Measurements from ENCODE around the gene ZNF664. TPM values are rescaled to one million over a fixed set of nuclear protein-coding genes. Genes with fewer than 3 reads are reported as not detected.

Gene ZNF664
- total RNA-seq, 4 donors from 2014 or later = 25.0 to 100 (median 40.2) TPM

DNA sequence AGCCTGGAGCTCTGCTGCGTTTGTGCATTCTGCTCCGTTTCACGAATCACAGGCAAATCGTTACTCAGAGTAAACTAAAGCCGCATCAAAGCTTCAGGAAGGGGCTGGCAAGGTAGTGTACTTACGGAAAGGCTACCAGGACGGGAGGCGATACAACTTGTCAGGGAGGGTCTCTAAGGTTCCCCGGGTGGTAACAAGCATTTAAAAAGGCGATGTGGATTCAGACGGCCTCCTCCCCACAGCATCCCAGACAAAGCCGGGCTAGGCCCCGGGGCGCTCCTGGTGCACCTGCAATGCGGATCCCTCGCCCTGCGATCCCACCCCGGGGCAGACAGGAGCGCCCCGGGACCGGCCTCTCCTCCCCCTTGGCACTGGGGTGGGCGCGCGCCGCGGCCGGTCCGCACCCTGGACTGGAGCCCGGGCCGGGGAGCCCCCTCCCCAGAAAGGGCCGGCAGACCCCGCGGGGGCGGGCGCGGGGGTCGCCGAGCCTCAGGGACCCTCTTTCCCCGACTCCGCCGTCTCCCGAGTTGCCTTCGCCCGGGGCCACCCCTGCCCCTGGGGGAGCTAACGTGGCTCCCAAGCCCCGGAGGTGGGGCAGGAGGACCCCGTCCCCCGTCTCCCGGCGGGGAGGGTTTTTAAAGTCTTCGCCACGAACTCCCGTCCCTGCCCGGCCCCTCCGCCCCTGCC, 1.1 kb upstream of the ZNF664 start:
- Histone ChIP-seq H3K27ac (peak overlapping the region; percentile 84 to 95 (median 88)), H3K4me1 (peaks cover 0 to 36% (median 0%) of the 10 kb centered on the region in 3 donors), H3K9me3 (no peaks in the 10 kb centered on the region), H3K27me3 (no peaks in the 10 kb centered on the region), H3K36me3 (peaks cover 0 to 9% (median 0%) of the 10 kb centered on the region in 3 donors), H3K4me3 (peak overlapping the region; percentile 94 to 98 (median 96))
- TF ChIP-seq POLR2A (IDR thresholded peaks at IDR 0.05) = no peak
- TF ChIP-seq, protein P1, sequence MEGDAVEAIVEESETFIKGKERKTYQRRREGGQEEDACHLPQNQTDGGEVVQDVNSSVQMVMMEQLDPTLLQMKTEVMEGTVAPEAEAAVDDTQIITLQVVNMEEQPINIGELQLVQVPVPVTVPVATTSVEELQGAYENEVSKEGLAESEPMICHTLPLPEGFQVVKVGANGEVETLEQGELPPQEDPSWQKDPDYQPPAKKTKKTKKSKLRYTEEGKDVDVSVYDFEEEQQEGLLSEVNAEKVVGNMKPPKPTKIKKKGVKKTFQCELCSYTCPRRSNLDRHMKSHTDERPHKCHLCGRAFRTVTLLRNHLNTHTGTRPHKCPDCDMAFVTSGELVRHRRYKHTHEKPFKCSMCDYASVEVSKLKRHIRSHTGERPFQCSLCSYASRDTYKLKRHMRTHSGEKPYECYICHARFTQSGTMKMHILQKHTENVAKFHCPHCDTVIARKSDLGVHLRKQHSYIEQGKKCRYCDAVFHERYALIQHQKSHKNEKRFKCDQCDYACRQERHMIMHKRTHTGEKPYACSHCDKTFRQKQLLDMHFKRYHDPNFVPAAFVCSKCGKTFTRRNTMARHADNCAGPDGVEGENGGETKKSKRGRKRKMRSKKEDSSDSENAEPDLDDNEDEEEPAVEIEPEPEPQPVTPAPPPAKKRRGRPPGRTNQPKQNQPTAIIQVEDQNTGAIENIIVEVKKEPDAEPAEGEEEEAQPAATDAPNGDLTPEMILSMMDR (IDR thresholded peaks at IDR 0.05) = no peak
- no peak for DNase-seq
- 0% methylated on average over 11 of the region's 55 CpGs for WGBS, 2 donors
- intact Hi-C loops (cut with DNase I) = no loop called here

DNA sequence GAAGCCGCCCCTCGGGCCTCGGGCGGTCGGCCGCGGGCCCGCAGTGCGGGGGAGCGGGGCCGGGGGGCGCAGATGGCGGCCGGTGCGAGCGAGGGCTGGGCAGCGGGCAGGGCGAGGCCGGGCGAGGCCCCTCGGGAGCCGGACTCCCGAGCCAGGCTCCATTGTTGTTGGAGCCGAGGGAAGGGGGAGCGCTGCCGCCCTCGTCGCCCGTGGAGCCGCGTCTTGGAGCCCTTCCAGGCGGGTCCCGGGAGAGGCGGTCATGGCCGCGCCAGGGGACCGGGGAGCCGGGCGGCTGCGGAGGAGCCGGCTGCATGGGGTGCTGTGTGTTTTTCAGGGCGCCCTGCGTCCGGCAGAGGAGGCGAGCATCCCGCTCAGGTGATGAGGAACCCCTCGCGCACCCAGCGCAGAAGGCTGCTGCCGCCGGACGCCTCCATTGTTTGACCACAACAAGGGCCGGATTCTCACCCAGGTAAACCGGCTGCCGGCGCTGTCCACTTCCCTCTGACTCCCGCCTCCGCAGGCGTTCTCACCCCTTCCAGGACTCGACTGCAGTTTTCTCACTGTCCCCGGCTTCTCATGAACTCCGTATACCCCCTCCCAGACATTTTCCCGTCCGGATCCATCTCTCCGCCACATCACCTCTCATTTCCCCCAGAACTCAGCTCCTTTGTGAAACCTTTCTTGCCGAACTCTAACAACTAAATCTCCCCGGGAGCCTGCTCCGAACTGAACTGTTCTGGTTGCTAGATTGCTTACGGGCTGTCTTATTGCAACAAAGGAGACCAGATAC, 732 bp downstream of the ZNF664 start:
- Histone ChIP-seq H3K4me3 (peak overlapping the region; percentile 94 to 98 (median 96)), H3K27ac (peak overlapping the region; percentile 85 to 95 (median 89)), H3K9me3 (no peaks in the 10 kb centered on the region), H3K27me3 (no peaks in the 10 kb centered on the region), H3K4me1 (peaks cover 0 to 36% (median 0%) of the 10 kb centered on the region in 3 donors), H3K36me3 (peaks cover 0 to 21% (median 0%) of the 10 kb centered on the region in 3 donors)
- no peak for DNase-seq
- WGBS, 2 donors = 2 to 6% methylated on average over 17 to 36 of the region's 69 CpGs
- TF ChIP-seq, protein P1 (IDR thresholded peaks at IDR 0.05) = no peak
- no peak for TF ChIP-seq POLR2A (IDR thresholded peaks at IDR 0.05)
- intact Hi-C loops (cut with DNase I) = no loop called here

DNA sequence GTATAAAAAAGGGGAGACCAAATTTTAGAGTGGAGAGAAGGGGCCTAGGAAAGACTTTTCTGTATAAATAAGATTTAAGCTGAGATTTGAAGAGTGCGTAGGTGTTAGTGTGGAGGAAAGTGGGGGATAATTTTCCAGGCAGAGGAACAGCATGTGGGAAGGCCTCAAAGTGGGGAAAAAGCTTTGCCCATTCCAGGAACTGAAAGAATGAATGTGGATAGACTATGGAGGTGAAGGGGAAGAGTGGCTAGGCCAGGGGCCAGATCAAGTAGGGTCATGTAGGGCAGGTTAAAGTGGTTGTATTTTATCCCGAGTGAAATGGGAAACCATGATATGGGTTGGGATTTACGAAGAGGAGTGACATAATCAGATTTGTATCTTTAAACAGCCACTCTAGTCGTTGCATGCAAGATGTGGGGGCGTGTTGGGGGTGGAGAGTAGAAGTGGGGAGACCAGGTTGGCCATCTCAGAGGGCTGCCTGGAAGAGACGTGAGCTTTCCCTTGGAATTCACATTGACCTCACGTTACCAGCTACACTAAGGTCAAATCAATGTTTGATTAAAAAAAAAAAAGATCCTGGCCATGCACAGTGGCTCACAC, 3.3 kb downstream of the ZNF664 start:
- Histone ChIP-seq H3K4me3 (no peak overlapping the region), H3K9me3 (no peaks in the 10 kb centered on the region), H3K36me3 (peaks cover 0 to 30% (median 0%) of the 10 kb centered on the region in 3 donors), H3K27me3 (no peaks in the 10 kb centered on the region), H3K4me1 (peaks cover 0 to 22% (median 0%) of the 10 kb centered on the region in 3 donors), H3K27ac (no peak overlapping the region)
- WGBS, 2 donors = 92% methylated on average over 7 of the region's 7 CpGs
- DNase-seq = no peak
- intact Hi-C loops (cut with DNase I) = no loop called here
- TF ChIP-seq, protein P1 (IDR thresholded peaks at IDR 0.05) = no peak
- TF ChIP-seq POLR2A (IDR thresholded peaks at IDR 0.05) = no peak

DNA sequence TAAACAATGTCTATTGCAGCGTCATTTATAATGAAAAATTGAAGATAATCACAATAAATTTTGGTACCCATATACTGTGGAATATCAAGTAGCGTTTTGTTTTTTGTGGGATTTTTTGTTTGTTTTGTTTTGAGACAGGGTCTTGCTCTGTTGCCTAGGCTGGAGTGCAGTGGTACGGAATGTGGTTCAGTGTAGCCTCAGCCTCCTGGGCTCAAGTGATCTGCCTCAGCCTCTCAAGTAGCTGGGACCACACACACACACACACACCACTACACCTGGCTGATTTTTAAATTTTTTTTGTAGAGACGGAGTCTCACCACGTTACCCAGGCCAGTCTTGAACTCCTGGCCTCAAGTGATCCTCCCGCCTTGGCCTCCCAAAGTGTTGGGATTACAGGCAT, 6.6 kb downstream of the ZNF664 start:
- peaks cover 0 to 15% (median 0%) of the 10 kb centered on the region in 3 donors for H3K4me1 ChIP-seq
- no peaks in the 10 kb centered on the region for H3K27me3 ChIP-seq
- H3K9me3 ChIP-seq = no peaks in the 10 kb centered on the region
- intact Hi-C loops (cut with DNase I) = no loop called here
- no peak overlapping the region for H3K4me3 ChIP-seq
- peaks cover 0 to 43% (median 0%) of the 10 kb centered on the region in 3 donors for H3K36me3 ChIP-seq
- TF ChIP-seq, protein P1 (IDR thresholded peaks at IDR 0.05) = no peak
- TF ChIP-seq POLR2A (IDR thresholded peaks at IDR 0.05) = no peak
- H3K27ac ChIP-seq = no peak overlapping the region
- no peak for DNase-seq
- WGBS, 2 donors = 88 to 96% methylated on average over 6 of the region's 6 CpGs

Measured in esophagus squamous epithelium (tissue), 5 donors.